Stimulated activated CD4-positive, alpha-beta T cell treated with anti-CD3 and anti-CD28 coated beads, Interleukin-12 subunit alpha, Interleukin-12 subunit beta, amount 100 ng/mL, for 4 hours (primary cell): Measurements from ENCODE around the gene BMP6.

Experiments used
- DNase-seq: peaks from one replicate; pipeline ENCODE4 v3.0.0-alpha.2; 2020

BMP6 gene

GRCh38 chr6:7725849-7726415, at the start of gene BMP6:
TSS of gene BMP6 (plus strand) at chr6:7726099. CDS start at chr6:7726956, 857 bp downstream.
- DNase-seq = peak; percentile 47

GRCh38 chr6:7677229-7677628, 48.7 kb upstream of the BMP6 start:
- DNase-seq = no peak

GRCh38 chr6:7680393-7681075, 45.4 kb upstream of the BMP6 start:
- no peak for DNase-seq

GRCh38 chr6:7681449-7681848, 44.5 kb upstream of the BMP6 start:
- no peak for DNase-seq

- DNase-seq = no peak
These were observed 41.8 kb upstream of the BMP6 start for GRCh38 chr6:7684076-7684475.

GRCh38 chr6:7684843-7685242, 41.1 kb upstream of the BMP6 start:
- DNase-seq = no peak

GRCh38 chr6:7685276-7685675, 40.6 kb upstream of the BMP6 start:
- no peak for DNase-seq

- DNase-seq = no peak
These were observed 38.5 kb upstream of the BMP6 start for GRCh38 chr6:7687145-7688111.

- DNase-seq = no peak
These were observed 34.9 kb upstream of the BMP6 start for GRCh38 chr6:7691021-7691420.

GRCh38 chr6:7691675-7692452, 34.0 kb upstream of the BMP6 start:
- DNase-seq = no peak

- DNase-seq = no peak
These were observed 33.5 kb upstream of the BMP6 start for GRCh38 chr6:7692453-7692784.

GRCh38 chr6:7693827-7694226, 32.1 kb upstream of the BMP6 start:
- DNase-seq = no peak

GRCh38 chr6:7696061-7696460, 29.8 kb upstream of the BMP6 start:
- no peak for DNase-seq

GRCh38 chr6:7697432-7697819, 28.5 kb upstream of the BMP6 start:
- DNase-seq = no peak

GRCh38 chr6:7697820-7698623, 27.9 kb upstream of the BMP6 start:
- DNase-seq = no peak

GRCh38 chr6:7701212-7701834, 24.6 kb upstream of the BMP6 start:
- no peak for DNase-seq

GRCh38 chr6:7703148-7703680, 22.7 kb upstream of the BMP6 start:
- no peak for DNase-seq

GRCh38 chr6:7705483-7705882, 20.4 kb upstream of the BMP6 start:
- DNase-seq = no peak

GRCh38 chr6:7706269-7706668, 19.6 kb upstream of the BMP6 start:
- no peak for DNase-seq

GRCh38 chr6:7707787-7708186, 18.1 kb upstream of the BMP6 start:
- no peak for DNase-seq

GRCh38 chr6:7719364-7719850, 6.5 kb upstream of the BMP6 start:
- no peak for DNase-seq
